ENCODE results near the gene PIEZO1. TPM values are rescaled to one million over a fixed set of nuclear protein-coding genes. Genes with fewer than 3 reads are reported as not detected.

PIEZO1 gene
- total and polyA plus RNA-seq, 10 of the 15 experiments (the other 5 are each of a cell fraction or from before 2014, with no cell fraction given), result 1.3 to 169 (median 33.4) TPM

DNA sequence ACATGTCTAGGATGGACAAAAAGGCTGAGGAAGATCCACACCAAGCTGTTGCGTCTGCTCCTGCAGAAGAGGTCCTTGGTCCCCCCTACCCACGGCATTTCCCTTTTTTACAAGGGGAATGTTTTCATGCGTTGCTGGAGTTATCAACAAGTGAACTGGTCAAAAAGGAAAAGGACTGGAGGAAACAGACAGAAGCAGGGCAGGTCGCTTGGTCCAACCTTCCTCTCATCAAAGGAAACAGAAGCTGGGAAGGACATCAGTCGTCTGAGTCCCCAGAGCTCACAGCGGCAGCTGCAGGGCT, 26.1 kb downstream of the PIEZO1 start (continued):
- TF ChIP-seq ETV6 (conservative IDR thresholded peaks at IDR 0.05 in 1 of 2, IDR thresholded peaks at IDR 0.05 in 1 of 2; ENCODE audit: borderline replicate concordance in 1 of 2, low read depth in 1 of 2), result no peak
- TF ChIP-seq CBX5 (IDR thresholded peaks at IDR 0.05; ENCODE audit: low read depth), result no peak
- TF ChIP-seq, protein P1, sequence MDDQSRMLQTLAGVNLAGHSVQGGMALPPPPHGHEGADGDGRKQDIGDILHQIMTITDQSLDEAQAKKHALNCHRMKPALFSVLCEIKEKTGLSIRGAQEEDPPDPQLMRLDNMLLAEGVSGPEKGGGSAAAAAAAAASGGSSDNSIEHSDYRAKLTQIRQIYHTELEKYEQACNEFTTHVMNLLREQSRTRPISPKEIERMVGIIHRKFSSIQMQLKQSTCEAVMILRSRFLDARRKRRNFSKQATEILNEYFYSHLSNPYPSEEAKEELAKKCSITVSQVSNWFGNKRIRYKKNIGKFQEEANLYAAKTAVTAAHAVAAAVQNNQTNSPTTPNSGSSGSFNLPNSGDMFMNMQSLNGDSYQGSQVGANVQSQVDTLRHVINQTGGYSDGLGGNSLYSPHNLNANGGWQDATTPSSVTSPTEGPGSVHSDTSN (IDR thresholded peaks at IDR 0.05; ENCODE audit: insufficient replicate concordance, low read depth, low read length), result no peak
- no peak for TF ChIP-seq ZSCAN29 (IDR thresholded peaks at IDR 0.05)
- TF ChIP-seq ZNF384 (IDR thresholded peaks at IDR 0.05; ENCODE audit: borderline replicate concordance, low read depth, low read length), result no peak

DNA sequence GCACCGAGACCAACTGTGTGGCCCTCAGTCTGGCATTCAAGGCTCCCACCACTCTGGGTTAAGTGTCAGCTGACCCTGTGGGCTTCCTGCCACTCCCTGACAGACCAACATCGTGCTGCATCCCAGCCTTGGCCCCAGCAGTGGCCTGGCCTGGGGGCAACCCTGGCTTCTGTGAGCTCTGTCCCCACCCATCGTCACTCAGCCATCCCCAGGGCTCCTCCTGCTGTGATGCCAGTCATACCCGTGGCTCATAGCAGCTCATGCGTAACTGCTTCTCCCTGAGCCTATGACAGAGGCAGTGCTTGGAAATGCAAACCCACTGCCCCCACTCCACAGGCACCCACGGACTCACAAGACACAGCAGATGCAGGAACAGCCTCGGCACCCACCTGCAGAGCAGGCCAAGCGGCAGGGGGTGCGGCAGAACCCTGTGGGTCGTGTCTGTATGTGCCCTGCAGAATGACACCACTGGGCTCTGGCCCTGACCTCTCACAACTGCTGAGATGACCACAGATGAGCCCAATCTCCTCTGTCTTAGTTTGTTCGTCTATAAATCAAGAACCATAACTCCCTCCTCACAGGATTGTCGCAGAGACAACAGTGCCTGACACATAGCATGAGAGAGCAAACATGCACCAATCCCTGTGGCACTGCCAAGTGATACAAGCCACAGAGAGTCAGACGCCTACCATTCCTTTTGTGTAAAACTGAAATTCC, 26.6 kb downstream of the PIEZO1 start:
- ChIA-PET CTCF (interaction anchor here (1.1 kb wide), 1 partner anchor 21 kb away, joined by 4 read pairs; no protein-coding TSS in a partner anchor), POLR2A (no interaction called here)
- WGBS (ENCODE audit: insufficient coverage, insufficient replicate concordance, low lambda C conversion rate, missing lambda C conversion rate), result 62% methylated on average over 13 of the region's 13 CpGs

More for the DNA sequence above, 26.6 kb downstream of the PIEZO1 start:
- H3K27me3 ChIP-seq (replicated peaks in 1 of 2; ENCODE audit: control insufficient read depth in 2 of 2, insufficient read depth in 2 of 2, low read length in 1 of 2), result no peaks in the 10 kb centered on the region
- no peak overlapping the region for H3K4me3 ChIP-seq
- BruUV-seq (replicated peaks), result no TSS peak
- no peak for FAIRE-seq
- SMC1A ChIA-PET (ENCODE audit: uncharacterized antibody, unreplicated experiment), result no interaction called here
- peaks cover 4% of the 10 kb centered on the region for H3K79me2 ChIP-seq (ENCODE audit: control insufficient read depth, insufficient read depth, low read length)
- no peaks in the 10 kb centered on the region for H3K4me1 ChIP-seq (ENCODE audit: control insufficient read depth, insufficient read depth, low read length)
- no peak overlapping the region for H3K4me2 ChIP-seq (ENCODE audit: control insufficient read depth, insufficient read depth)
- TF ChIP-seq SREBF2 (IDR thresholded peaks at IDR 0.05; ENCODE audit: low read length), result no peak
- TF ChIP-seq SIX5 (IDR thresholded peaks at IDR 0.05; ENCODE audit: low read depth, low read length, severe bottlenecking), result no peak
- TF ChIP-seq RAD51 (IDR thresholded peaks at IDR 0.05), result no peak
- TF ChIP-seq FOS (IDR thresholded peaks at IDR 0.05; ENCODE audit: borderline replicate concordance, extremely low read depth, insufficient read length), result no peak
- no peak for TF ChIP-seq TARDBP (IDR thresholded peaks at IDR 0.05; ENCODE audit: borderline replicate concordance)
- no peak overlapping the region for H3K27ac ChIP-seq (ENCODE audit: control insufficient read depth, insufficient read depth)
- peaks cover 3% of the 10 kb centered on the region for H4K20me1 ChIP-seq (ENCODE audit: control insufficient read depth, insufficient read depth)
- in situ Hi-C loops (cut with MboI), result no loop called here
- no peak for DNase-seq (ENCODE audit: low read depth, low spot score)
- no peak overlapping the region for H2AFZ ChIP-seq (ENCODE audit: control insufficient read depth, low read depth, low read length)
- intact Hi-C loops (cut with micrococcal nuclease; ENCODE audit: unreplicated experiment), result no loop called here
- H3K9me3 ChIP-seq (replicated peaks; ENCODE audit: control insufficient read depth, insufficient read depth, low read length), result no peaks in the 10 kb centered on the region
- no peak overlapping the region for H3K9ac ChIP-seq (ENCODE audit: control insufficient read depth, insufficient read depth, low read length)
- RAD21 ChIA-PET (ENCODE audit: unreplicated experiment), result interaction anchor here (1.1 kb wide), 1 partner anchor 21 kb away, joined by 3 read pairs; no protein-coding TSS in a partner anchor
- H3K36me3 ChIP-seq (ENCODE audit: control insufficient read depth in 2 of 2, insufficient read depth in 2 of 2, low read length in 1 of 2), result peaks cover 0 to 9% of the 10 kb centered on the region in 2 experiments; a peak in 3 of 4 replicates
- ATAC-seq, result no peak

Data from GM12878 (cell line).